ENCODE measurements around the gene NDUFS3. TPM values are rescaled to one million over a fixed set of nuclear protein-coding genes. Genes with fewer than 3 reads are reported as not detected.

NDUFS3 gene
- polyA plus RNA-seq, 4 donors: 80.5 to 151 (median 147) TPM

- DNase-seq (ENCODE audit: low read depth in 4 of 4, low spot score in 3 of 4): no peak
Measured at GRCh38 chr11:47589118-47589517, 10.2 kb downstream of the NDUFS3 start.

DNA sequence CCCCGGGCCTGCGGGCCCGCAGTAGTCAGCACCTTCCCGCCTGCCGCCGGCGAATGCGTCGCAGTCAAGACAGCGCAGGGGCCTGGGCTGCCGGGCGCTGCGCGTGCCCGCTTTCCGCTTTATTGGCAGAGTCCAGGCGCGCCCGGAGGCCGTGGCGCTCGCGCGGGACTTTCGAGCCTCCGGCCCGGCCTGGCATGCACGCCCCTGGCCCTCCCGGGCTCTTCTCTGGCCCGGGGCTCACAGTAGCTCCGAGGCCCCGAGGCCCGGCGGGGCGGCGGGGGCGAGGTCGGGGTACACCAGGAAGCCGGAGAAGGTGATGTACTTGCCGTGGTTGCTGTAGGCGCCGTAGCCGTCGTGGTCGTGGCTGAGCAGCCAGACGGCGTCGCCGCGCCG lies 10.7 kb downstream of the NDUFS3 start:
- DNase-seq (ENCODE audit: low read depth in 4 of 4, low spot score in 3 of 4): no peak

- no peak for DNase-seq (ENCODE audit: low read depth in 4 of 4, low spot score in 3 of 4)
Measured at GRCh38 chr11:47589977-47590861, 11.3 kb downstream of the NDUFS3 start.

GRCh38 chr11:47591764-47592163 lies 12.9 kb downstream of the NDUFS3 start:
- DNase-seq (ENCODE audit: low read depth in 4 of 4, low spot score in 3 of 4): no peak

GRCh38 chr11:47592251-47592650 lies 13.4 kb downstream of the NDUFS3 start:
- no peak for DNase-seq (ENCODE audit: low read depth in 4 of 4, low spot score in 3 of 4)

DNA sequence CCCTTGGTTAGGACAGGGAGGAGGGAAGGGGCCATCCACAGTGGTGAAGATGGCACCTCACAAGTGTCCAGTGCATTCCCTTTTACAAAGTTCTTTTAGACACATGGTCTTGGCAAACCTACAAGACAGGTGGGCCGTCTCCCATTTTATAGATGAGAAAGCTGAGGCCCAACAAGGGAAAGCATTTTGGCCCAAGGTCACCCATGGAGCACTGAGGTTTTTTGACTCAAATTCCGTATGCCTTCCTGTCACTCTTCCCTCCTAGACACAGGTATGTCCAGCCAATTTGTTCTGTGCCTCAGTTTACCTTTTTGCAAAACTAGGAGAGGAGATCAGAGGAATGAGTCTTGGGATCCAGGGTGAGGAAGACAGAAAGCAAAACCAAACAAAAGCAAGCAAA lies 14.1 kb downstream of the NDUFS3 start:
- DNase-seq (ENCODE audit: low read depth in 4 of 4, low spot score in 3 of 4): no peak

- DNase-seq (ENCODE audit: low read depth in 4 of 4, low spot score in 3 of 4): no peak
Measured at GRCh38 chr11:47593492-47593933, 14.6 kb downstream of the NDUFS3 start.

DNA sequence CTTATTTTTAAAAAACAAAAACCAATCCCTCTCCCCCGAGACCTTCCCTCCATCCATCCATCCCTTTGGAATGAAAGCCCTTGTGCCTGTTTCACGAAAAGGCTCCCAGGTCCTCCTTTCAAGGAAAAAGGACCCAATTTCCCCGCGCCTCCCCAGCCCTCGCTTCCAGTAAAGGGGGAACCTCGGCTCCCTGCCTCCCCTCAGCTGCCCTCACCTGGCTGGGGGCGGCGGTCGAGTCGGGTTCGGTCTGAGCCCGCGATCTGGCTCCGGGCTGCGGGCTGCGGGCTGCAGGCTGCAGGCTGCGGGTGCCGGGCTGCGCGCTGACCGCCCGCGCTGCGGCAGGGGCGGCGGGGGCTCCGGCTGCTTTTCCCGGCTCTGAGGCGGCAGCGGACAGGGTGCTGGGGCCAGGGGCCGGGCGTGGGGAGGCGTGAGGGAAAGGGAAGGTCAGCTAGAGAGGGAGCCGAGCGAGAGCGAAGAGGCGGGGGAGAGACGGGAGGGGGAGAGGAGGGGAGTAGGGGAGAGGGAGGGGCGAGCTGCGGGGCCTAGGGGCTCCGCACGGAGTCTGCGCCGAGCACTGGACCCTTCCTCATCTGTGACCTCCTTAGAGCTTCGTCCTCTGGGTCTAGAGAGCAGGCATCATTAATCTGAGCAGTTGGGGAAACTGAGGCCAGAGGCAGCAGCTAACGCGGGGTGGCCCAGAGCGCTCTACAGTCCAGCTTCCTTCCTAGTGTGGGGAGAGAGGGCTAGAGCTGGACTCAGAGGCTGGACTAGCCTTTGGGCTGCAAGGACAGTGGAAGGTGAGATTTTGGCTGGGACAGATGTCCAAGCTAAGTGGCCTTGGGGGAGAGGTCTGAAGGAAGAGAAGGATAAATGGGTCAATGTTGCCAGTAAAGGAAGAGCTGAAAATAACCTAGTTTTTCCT lies 15.3 kb downstream of the NDUFS3 start, which contains the start of gene C1QTNF4:
TSS of gene C1QTNF4 (minus strand) at position 478 of the 922 bp plus-strand sequence. CDS start 3,601 bp downstream, outside the sequence.
- no peak for DNase-seq (ENCODE audit: low read depth in 4 of 4, low spot score in 3 of 4)

DNA sequence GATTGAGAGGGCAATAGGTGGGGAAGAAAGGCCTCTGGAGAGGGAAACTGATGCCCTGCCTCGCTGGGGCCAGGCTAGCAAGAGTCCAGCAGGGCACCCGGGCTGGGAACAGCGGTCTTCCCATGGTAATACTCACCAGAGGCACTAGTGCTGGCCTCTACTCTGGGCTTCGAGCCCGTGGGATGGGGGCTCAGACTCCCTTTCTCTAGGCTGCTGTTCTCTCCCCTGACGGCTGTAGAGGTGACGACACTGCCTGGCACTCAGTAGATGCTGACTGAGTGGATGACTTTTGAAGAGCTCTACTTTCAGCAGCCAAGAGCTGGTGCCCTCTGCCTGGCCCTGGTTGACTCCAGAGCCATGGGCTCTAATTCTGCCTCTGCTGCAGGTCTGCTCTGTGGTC lies 16.2 kb downstream of the NDUFS3 start:
- DNase-seq (ENCODE audit: low read depth in 4 of 4, low spot score in 3 of 4): no peak

- no peak for DNase-seq (ENCODE audit: low read depth in 4 of 4, low spot score in 3 of 4)
Measured at GRCh38 chr11:47595967-47596366, 17.1 kb downstream of the NDUFS3 start.

GRCh38 chr11:47599902-47600301 lies 21.0 kb downstream of the NDUFS3 start:
- DNase-seq (ENCODE audit: low read depth in 4 of 4, low spot score in 3 of 4): no peak

- no peak for DNase-seq (ENCODE audit: low read depth in 4 of 4, low spot score in 3 of 4)
Measured at GRCh38 chr11:47603295-47603694, 24.4 kb downstream of the NDUFS3 start.

- no peak for DNase-seq (ENCODE audit: low read depth in 4 of 4, low spot score in 3 of 4)
Measured at GRCh38 chr11:47605921-47606320, 27.0 kb downstream of the NDUFS3 start.

DNA sequence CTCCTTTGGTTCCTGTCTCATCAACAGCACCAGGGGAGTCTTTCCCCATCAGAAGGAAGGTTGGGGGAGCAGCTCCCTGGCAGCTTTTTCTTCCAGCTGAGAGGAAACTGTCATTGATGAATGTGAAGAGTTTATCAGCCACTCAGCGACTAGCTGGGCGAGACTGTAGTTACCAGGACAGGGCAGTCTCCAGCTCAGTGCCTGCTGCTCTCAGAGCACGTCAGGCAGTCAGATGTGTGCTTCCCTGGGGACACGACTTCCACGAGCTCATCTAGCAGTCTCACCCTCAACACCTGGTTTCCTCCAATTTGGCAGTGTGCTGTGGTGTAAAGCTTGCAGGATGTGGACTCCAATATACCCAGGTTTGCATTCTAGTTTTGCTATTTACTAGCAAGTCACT lies 27.9 kb downstream of the NDUFS3 start:
- no peak for DNase-seq (ENCODE audit: low read depth in 4 of 4, low spot score in 3 of 4)

DNA sequence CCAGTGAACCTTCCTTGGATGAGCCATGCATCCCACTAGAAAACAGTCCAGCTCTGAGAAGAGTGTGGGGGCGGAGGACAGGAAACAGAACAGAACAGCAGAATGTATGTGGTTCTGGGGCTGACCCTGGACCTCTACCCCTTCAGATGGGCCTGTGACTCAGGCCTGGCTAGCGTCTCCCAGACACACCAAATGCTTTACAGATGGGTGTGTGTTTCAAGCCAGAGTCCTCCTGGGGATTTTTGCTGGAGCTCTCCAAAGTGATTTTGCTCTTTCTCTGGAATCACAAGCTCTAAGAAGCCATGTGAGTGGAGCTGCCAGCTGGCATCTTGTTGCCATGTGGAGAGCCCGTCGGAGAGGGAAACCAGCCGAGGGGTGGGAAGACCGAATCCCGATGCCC lies 28.5 kb downstream of the NDUFS3 start:
- no peak for DNase-seq (ENCODE audit: low read depth in 4 of 4, low spot score in 3 of 4)

DNA sequence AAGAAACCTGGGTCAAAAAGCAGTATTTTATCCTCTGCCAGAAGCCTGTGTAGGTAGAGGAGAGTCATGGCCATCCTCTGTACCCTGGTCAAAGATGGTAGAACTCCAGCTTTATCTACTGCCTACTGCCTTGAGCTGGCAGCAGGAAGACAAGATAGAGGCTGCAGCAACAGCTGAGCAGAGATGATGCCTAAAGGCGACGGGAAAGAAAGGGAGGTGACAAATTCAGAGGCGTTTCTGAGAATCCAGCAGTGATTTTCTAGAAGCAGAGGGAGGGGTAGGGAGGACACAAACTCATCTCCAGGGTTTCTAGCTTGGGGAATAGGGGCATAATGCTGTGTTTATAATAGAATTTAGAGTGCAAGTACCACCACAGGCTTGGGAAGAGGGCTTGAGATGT lies 30.8 kb downstream of the NDUFS3 start:
- DNase-seq (ENCODE audit: low read depth in 4 of 4, low spot score in 3 of 4): no peak

DNA sequence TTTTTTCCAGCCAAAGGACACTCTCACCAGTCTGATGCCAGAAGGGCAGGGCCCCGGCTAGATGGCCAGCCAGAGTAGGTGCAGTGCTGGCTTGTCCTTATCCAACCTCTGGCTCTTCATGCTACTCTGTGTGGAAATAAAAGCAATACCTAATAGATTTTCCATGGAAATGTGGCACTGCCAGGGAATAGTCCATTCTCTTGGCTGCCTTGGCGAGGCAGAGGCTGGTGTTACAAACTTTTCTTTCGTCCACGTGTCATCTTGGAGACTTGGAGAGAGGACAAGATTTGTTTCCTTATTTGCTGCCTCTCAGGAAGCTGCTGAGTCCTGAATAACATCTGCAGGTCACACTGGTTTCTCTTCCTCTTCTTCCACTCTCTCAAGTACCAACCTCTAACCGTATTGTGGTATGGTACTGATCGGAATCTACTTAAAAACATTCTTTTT lies 32.5 kb downstream of the NDUFS3 start:
- no peak for DNase-seq (ENCODE audit: low read depth in 4 of 4, low spot score in 3 of 4)

- no peak for DNase-seq (ENCODE audit: low read depth in 4 of 4, low spot score in 3 of 4)
Measured at GRCh38 chr11:47615249-47615648, 36.4 kb downstream of the NDUFS3 start.

GRCh38 chr11:47616726-47617416 lies 38.0 kb downstream of the NDUFS3 start:
- peak in 1 of 4 donors; percentile 31 for DNase-seq (ENCODE audit: low read depth in 4 of 4, low spot score in 3 of 4)

- DNase-seq (ENCODE audit: low read depth in 4 of 4, low spot score in 3 of 4): no peak
Measured at GRCh38 chr11:47617417-47617809, 38.5 kb downstream of the NDUFS3 start.

Measured in left renal pelvis (tissue), 4 donors.